ENCODE data around the gene CEP63. TPM values are rescaled to one million over a fixed set of nuclear protein-coding genes. Genes with fewer than 3 reads are reported as not detected.

CEP63 gene
- total RNA-seq, 4 donors from 2014 or later = 16.7 to 26.2 (median 22.6) TPM

- Histone ChIP-seq H3K9me3 (no peaks in the 10 kb centered on the region), H3K27ac (replicated peaks in 1 of 4) (no peak overlapping the region), H3K36me3 (peaks cover 0 to 32% (median 3%) of the 10 kb centered on the region in 4 donors), H3K4me1 (no peaks in the 10 kb centered on the region), H3K27me3 (no peaks in the 10 kb centered on the region), H3K4me3 (no peak overlapping the region)
- TF ChIP-seq CTCF (IDR thresholded peaks at IDR 0.05) (no peak), EP300 (IDR thresholded peaks at IDR 0.05) (no peak), POLR2AphosphoS5 (IDR thresholded peaks at IDR 0.05) (no peak), POLR2A (IDR thresholded peaks at IDR 0.05; ENCODE audit: low read depth) (no peak)
- intact Hi-C loops (cut with DNase I) = no loop called here
- no peak for DNase-seq (ENCODE audit: extremely low spot score)
- WGBS = 95% methylated on average over 7 of the region's 7 CpGs
These were observed 137.9 kb downstream of the CEP63 start for GRCh38 chr3:134623615-134624245.

Other genes with a start within 250 kb of the CEP63 start
- gene RYK, start 235.2 kb upstream of the CEP63 start, total RNA-seq = 100 to 1,000 TPM in 2 of 4 donors, 10 to 100 TPM in 2; 78.2 to 120 (median 96.5) TPM
- gene AMOTL2, start 111.6 kb upstream of the CEP63 start, total RNA-seq = 100 to 1,000 TPM; 111 to 313 (median 155) TPM
- gene ANAPC13, start 72 bp upstream of the CEP63 start, total RNA-seq = 10 to 100 TPM; 32.5 to 78.9 (median 49.4) TPM
- 1 to 10 TPM in 2 of 4 donors, under 1 TPM in 2; 0.33 to 1.9 (median 0.81) TPM for gene KY, start 165.0 kb downstream of the CEP63 start, total RNA-seq